Lung (tissue), 5 donors: ENCODE measurements around the gene IFT122. TPM values are rescaled to one million over a fixed set of nuclear protein-coding genes. Genes with fewer than 3 reads are reported as not detected.

Source experiments
- polyA plus RNA-seq, 2 donors: library from polyadenylated mRNA; stranded (reverse); fragments of 200-250 nt; gene quantifications; one replicate each; pipeline ENCODE4 v1.2.1, GENCODE V29; 2013
- small RNA-seq: library from RNA; depleted of rRNA; stranded (forward); fragments of <200 nt; gene quantifications from one replicate; pipeline ENCODE3, GENCODE V24; 2014; ENCODE audit warnings: low replicate concordance
- total RNA-seq, 2 donors: library from RNA; depleted of rRNA in 1 of 2; stranded (reverse); fragments of >200 nt in 1 of 2; gene quantifications; one replicate each; pipeline ENCODE4 v1.2.1, GENCODE V29; 2014 to 2021
- donor health status: Bipolar disorder and iron deficiency.
- donor health status: healthy.
- donor health status: DM: yes; HTN: yes; CAD: no.

The IFT122 gene
- total and polyA plus RNA-seq, 4 donors: 11.0 to 65.7 (median 31.7) TPM

Small RNA genes within 50 kb of the gene (small RNA-seq; reads per million reads assigned to genes)
- 129 reads per million, percentile 98 among the genes with 10 or more reads in this experiment for gene SNORA7B

Other genes with a start within 250 kb of the IFT122 start
- gene COPG1, start 190.6 kb upstream of the IFT122 start, total RNA-seq: 100 to 1,000 TPM; 163 to 234 TPM
- 100 to 1,000 TPM; 126 to 129 TPM for gene COPG1, start 190.6 kb upstream of the IFT122 start, polyA plus RNA-seq
- gene HMCES, start 161.4 kb upstream of the IFT122 start, total RNA-seq: 10 to 100 TPM; 33.7 to 35.6 TPM
- 10 to 100 TPM; 23.2 to 36.6 TPM for gene HMCES, start 161.4 kb upstream of the IFT122 start, polyA plus RNA-seq
- 1 to 10 TPM; 3.8 to 8.8 TPM for gene EFCAB12, start 11.6 kb upstream of the IFT122 start, total RNA-seq
- 1 to 10 TPM; 2.6 to 2.7 TPM for gene EFCAB12, start 11.6 kb upstream of the IFT122 start, polyA plus RNA-seq
- 10 to 100 TPM; 43.5 to 49.8 TPM for gene MBD4, start 276 bp upstream of the IFT122 start, total RNA-seq
- gene MBD4, start 276 bp upstream of the IFT122 start, polyA plus RNA-seq: 10 to 100 TPM; 16.7 to 29.0 TPM
- gene RHO, start 88.4 kb downstream of the IFT122 start, total RNA-seq: not detected
- under 1 TPM in 1 of 2 donors, not detected in 1; 0.01 TPM for gene RHO, start 88.4 kb downstream of the IFT122 start, polyA plus RNA-seq
- not detected for gene H1-8, start 103.0 kb downstream of the IFT122 start, total RNA-seq
- not detected for gene H1-8, start 103.0 kb downstream of the IFT122 start, polyA plus RNA-seq
- 100 to 1,000 TPM; 191 to 233 TPM for gene PLXND1, start 166.5 kb downstream of the IFT122 start, total RNA-seq
- 100 to 1,000 TPM; 128 to 168 TPM for gene PLXND1, start 166.5 kb downstream of the IFT122 start, polyA plus RNA-seq